ENCODE results near the gene TLCD2. TPM values are rescaled to one million over a fixed set of nuclear protein-coding genes. Genes with fewer than 3 reads are reported as not detected.
"Not testable (repeated sequence)": the region's sequence is repeated elsewhere in the genome, so short reads cannot be mapped to it uniquely, and the experiment has no call there.

The TLCD2 gene
- total RNA-seq, 2 experiments from 2014 or later, result 0.30 to 0.39 TPM

- Mint-ChIP-seq H3K27me3 (no peaks in the 10 kb centered on the region), H3K4me3 (no peak overlapping the region), H3K9me3 (ENCODE audit: low read depth) (no peaks in the 10 kb centered on the region), H3K27ac (no peak overlapping the region), H3K36me3 (ENCODE audit: low read depth) (no peaks in the 10 kb centered on the region), H3K4me1 (no peaks in the 10 kb centered on the region)
- intact Hi-C loops (cut with DNase I, micrococcal nuclease), result no loop called here
- ChIA-PET POLR2A (interaction anchor here (0.8 kb wide), 1 partner anchor 1000 kb away, joined by 3 read pairs; no protein-coding TSS in a partner anchor), CTCF (no interaction called here)
- no peak for DNase-seq
- no peak for ATAC-seq
Observed at GRCh38 chr17:1745513-1746020, 35.4 kb upstream of the TLCD2 start.

DNA sequence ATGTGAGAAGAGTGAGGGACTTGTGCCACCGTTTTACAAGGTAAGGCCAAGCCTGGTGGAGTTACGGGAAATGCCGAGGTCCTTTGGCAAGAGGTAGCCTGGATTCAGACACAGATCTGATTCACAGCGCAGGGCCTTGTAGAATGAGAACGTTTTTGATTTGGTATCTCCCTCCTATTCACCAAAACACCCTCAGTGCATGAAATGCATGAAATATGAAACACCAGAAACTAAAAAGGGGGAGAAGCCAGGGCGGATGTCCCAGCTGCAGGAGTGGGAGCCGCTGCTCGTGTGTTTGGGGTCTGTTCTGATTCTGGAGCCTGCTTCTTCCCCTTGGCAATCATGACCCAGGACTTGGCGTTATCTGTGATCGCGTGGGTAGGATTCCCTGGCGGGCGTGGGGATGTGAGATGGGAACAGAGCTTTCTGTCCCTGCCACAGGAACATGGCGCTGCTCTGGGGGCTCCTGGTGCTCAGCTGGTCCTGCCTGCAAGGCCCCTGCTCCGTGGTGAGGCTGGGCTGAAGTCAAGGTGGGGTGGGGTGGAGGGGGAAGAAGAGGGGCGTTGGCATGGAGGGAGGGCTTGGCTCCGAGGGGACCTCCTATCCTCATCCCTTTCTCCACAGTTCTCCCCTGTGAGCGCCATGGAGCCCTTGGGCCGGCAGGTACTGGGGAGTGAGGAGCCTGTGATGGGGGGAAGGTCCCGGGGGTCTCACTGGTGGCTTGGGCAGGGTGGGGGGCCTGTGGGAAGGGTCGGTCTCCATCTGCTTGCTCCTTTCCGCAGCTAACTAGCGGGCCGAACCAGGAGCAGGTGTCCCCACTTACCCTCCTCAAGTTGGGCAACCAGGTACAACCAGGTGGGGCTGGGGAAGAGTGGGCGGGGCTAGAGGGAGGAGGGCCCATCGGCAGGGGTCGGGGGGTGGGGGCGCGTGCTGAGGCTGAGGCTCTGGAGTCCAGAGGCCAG is 34.7 kb upstream of the TLCD2 start:
- no peak overlapping the region for H3K4me3 Mint-ChIP-seq
- no peaks in the 10 kb centered on the region for H3K36me3 Mint-ChIP-seq (ENCODE audit: low read depth)
- ATAC-seq (no peak), DNase-seq (no peak)
- ChIA-PET CTCF (no interaction called here), POLR2A (no interaction called here)
- intact Hi-C loops (cut with DNase I, micrococcal nuclease), result no loop called here
- no peaks in the 10 kb centered on the region for H3K27me3 Mint-ChIP-seq
- H3K4me1 Mint-ChIP-seq, result no peaks in the 10 kb centered on the region
- no peak overlapping the region for H3K27ac Mint-ChIP-seq
- H3K9me3 Mint-ChIP-seq (ENCODE audit: low read depth), result no peaks in the 10 kb centered on the region

- Mint-ChIP-seq H3K4me3 (no peak overlapping the region), H3K9me3 (ENCODE audit: low read depth) (no peaks in the 10 kb centered on the region), H3K4me1 (no peaks in the 10 kb centered on the region), H3K27me3 (no peaks in the 10 kb centered on the region), H3K27ac (no peak overlapping the region), H3K36me3 (ENCODE audit: low read depth) (no peaks in the 10 kb centered on the region)
- ChIA-PET POLR2A (no interaction called here), CTCF (no interaction called here)
- intact Hi-C loops (cut with DNase I, micrococcal nuclease), result no loop called here
- no peak for DNase-seq
- ATAC-seq, result no peak
Observed at GRCh38 chr17:1743088-1743439, 32.9 kb upstream of the TLCD2 start.

GRCh38 chr17:1742371-1743087 is 32.4 kb upstream of the TLCD2 start, which contains the start of gene SERPINF2:
Gene SERPINF2 (plus strand): TSS chr17:1742871. CDS start chr17:1744996, 2,125 bp downstream.
- Mint-ChIP-seq H3K27ac (no peak within 1 kb of the TSS), H3K4me3 (no peak within 1 kb of the TSS), H3K9me3 (ENCODE audit: low read depth) (no peaks in the 10 kb centered on the region), H3K4me1 (peaks cover under 1% of the 10 kb centered on the region), H3K27me3 (no peaks in the 10 kb centered on the region), H3K36me3 (ENCODE audit: low read depth) (no peaks in the 10 kb centered on the region)
- DNase-seq (no peak), ATAC-seq (no peak)
- intact Hi-C loops (cut with DNase I, micrococcal nuclease), result no loop called here
- CTCF ChIA-PET, result no interaction called here
- POLR2A ChIA-PET, result no interaction called here

GRCh38 chr17:1741899-1742298 is 31.7 kb upstream of the TLCD2 start:
- H3K9me3 Mint-ChIP-seq (ENCODE audit: low read depth); H3K4me1 Mint-ChIP-seq; intact Hi-C loops (cut with DNase I, micrococcal nuclease); H3K27me3 Mint-ChIP-seq; H3K27ac Mint-ChIP-seq; ATAC-seq; H3K36me3 Mint-ChIP-seq (ENCODE audit: low read depth); H3K4me3 Mint-ChIP-seq; POLR2A ChIA-PET; DNase-seq; CTCF ChIA-PET: not testable (repeated sequence)

DNA sequence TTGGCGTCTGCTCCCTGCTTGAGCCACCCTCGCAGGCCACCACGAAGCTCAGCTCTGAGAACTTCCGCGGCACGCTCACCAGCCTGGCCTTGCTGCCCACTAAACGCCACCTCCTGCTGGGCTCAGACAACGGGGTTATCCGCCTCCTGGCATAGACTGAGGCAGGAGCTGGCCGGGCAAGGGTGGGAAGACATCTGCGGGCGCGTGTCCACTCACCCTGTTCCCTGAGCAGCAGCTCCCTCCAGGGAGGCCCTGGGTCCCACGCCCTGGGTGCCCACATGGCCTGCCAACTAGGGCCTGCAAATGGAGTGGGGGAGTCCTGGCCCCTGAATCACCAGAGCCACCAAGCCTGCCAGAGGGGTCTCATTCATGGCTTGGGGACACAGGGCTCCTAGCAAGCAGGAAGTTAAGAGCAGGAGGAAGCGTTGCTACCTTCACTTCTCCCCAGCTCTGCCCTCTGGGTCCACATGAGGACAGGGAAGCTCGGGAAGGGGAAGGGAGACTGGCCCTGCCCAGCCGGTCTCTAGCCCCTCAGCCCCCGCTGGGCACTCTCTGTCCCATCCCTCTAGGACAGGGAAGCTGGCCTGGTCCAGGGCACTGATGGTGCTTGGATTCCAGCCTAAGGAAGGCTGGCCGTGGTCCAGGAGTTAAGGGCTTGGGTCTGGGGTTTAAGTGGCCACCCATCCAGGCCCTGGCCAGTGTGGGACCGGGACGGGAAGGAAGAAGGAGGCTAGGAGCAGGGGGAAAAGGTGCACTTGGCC is 27.5 kb upstream of the TLCD2 start:
- CTCF ChIA-PET, result interaction anchor here (0.6 kb wide), 2 partner anchors 17 to 21 kb away, joined by 3 to 4 read pairs; no protein-coding TSS in a partner anchor
- H3K9me3 Mint-ChIP-seq (ENCODE audit: low read depth), result no peaks in the 10 kb centered on the region
- H3K27me3 Mint-ChIP-seq, result no peaks in the 10 kb centered on the region

GRCh38 chr17:1736348-1737281 is 26.4 kb upstream of the TLCD2 start:
- Mint-ChIP-seq H3K4me3 (no peak overlapping the region), H3K27me3 (no peaks in the 10 kb centered on the region), H3K36me3 (ENCODE audit: low read depth) (peaks cover 3% of the 10 kb centered on the region), H3K4me1 (peaks cover 20% of the 10 kb centered on the region), H3K27ac (peak overlapping the region; percentile 71), H3K9me3 (ENCODE audit: low read depth) (no peaks in the 10 kb centered on the region)
- ChIA-PET POLR2A (interaction anchor here (0.6 kb wide), 1 partner anchor 632 kb away, joined by 3 read pairs; no protein-coding TSS in a partner anchor), CTCF (interaction anchor here (0.6 to 2.1 kb wide), 7 partner anchors 9 to 1713 kb away, joined by 3 to 12 read pairs (median 3); no protein-coding TSS in a partner anchor)
- DNase-seq (peak; percentile 89), ATAC-seq (peak; percentile 91)
- intact Hi-C loops (cut with DNase I, micrococcal nuclease), result no loop called here

More for the DNA sequence above, 27.5 kb upstream of the TLCD2 start:
- H3K36me3 Mint-ChIP-seq (ENCODE audit: low read depth), result peaks cover 3% of the 10 kb centered on the region
- POLR2A ChIA-PET, result no interaction called here
- H3K4me1 Mint-ChIP-seq, result peaks cover 20% of the 10 kb centered on the region
- DNase-seq, result no peak
- ATAC-seq, result no peak
- H3K27ac Mint-ChIP-seq, result no peak overlapping the region
- no peak overlapping the region for H3K4me3 Mint-ChIP-seq
- intact Hi-C loops (cut with DNase I, micrococcal nuclease), result no loop called here

DNA sequence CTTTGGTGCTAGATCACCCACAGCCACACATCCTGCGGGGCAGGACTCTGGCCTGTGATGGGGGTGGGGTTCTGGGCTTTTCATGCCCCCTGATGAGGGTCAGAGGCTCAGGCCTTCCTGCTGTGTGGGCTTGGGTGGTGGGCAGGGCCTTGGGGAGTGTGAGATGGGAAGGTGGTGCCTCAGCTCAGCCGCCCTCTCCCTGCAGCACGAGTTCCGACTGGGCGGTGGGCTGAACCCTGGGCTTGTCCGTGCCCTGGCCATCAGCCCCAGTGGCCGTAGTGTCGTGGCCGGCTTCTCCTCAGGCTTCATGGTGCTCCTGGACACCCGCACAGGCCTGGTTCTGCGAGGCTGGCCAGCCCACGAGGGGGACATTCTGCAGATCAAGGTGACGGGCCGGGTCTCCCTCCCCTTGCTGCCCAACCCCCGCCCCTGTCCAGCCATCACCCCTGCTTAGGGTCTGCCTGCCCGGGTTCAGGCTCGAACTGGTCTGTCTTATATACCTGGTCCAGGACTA is 25.7 kb upstream of the TLCD2 start:
- peaks cover 20% of the 10 kb centered on the region for H3K4me1 Mint-ChIP-seq
- no peak overlapping the region for H3K27ac Mint-ChIP-seq
- CTCF ChIA-PET, result interaction anchor here (0.6 to 2.1 kb wide), 4 partner anchors 11 to 1714 kb away, joined by 3 to 12 read pairs (median 4); no protein-coding TSS in a partner anchor
- ATAC-seq, result no peak
- POLR2A ChIA-PET, result interaction anchor here (0.6 kb wide), 1 partner anchor 632 kb away, joined by 3 read pairs; no protein-coding TSS in a partner anchor
- no peak overlapping the region for H3K4me3 Mint-ChIP-seq
- no peak for DNase-seq
- H3K27me3 Mint-ChIP-seq, result no peaks in the 10 kb centered on the region
- H3K9me3 Mint-ChIP-seq (ENCODE audit: low read depth), result no peaks in the 10 kb centered on the region
- peaks cover 3% of the 10 kb centered on the region for H3K36me3 Mint-ChIP-seq (ENCODE audit: low read depth)
- intact Hi-C loops (cut with DNase I, micrococcal nuclease), result no loop called here

GRCh38 chr17:1735418-1735817 is 25.2 kb upstream of the TLCD2 start:
- ChIA-PET POLR2A (no interaction called here), CTCF (interaction anchor here (2.1 kb wide), 1 partner anchor 14 kb away, joined by 12 read pairs; no protein-coding TSS in a partner anchor)
- DNase-seq (no peak), ATAC-seq (no peak)
- H3K36me3 Mint-ChIP-seq (ENCODE audit: low read depth), result peaks cover 3% of the 10 kb centered on the region
- H3K4me1 Mint-ChIP-seq, result peaks cover 20% of the 10 kb centered on the region
- no peak overlapping the region for H3K27ac Mint-ChIP-seq
- intact Hi-C loops (cut with DNase I, micrococcal nuclease), result no loop called here
- no peak overlapping the region for H3K4me3 Mint-ChIP-seq
- no peaks in the 10 kb centered on the region for H3K27me3 Mint-ChIP-seq
- no peaks in the 10 kb centered on the region for H3K9me3 Mint-ChIP-seq (ENCODE audit: low read depth)

- ChIA-PET POLR2A (no interaction called here), CTCF (no interaction called here)
- no peaks in the 10 kb centered on the region for H3K27me3 Mint-ChIP-seq
- ATAC-seq (no peak), DNase-seq (no peak)
- H3K4me1 Mint-ChIP-seq, result peaks cover 23% of the 10 kb centered on the region
- H3K36me3 Mint-ChIP-seq (ENCODE audit: low read depth), result peaks cover 3% of the 10 kb centered on the region
- H3K4me3 Mint-ChIP-seq, result no peak overlapping the region
- no peaks in the 10 kb centered on the region for H3K9me3 Mint-ChIP-seq (ENCODE audit: low read depth)
- no peak overlapping the region for H3K27ac Mint-ChIP-seq
- intact Hi-C loops (cut with DNase I, micrococcal nuclease), result no loop called here
Observed at GRCh38 chr17:1733759-1734158, 23.6 kb upstream of the TLCD2 start.

Data from activated CD4-positive, alpha-beta T cell treated with anti-CD3 and anti-CD28 coated beads for 36 hours (primary cell).